T47D (cell line): ENCODE measurements around the gene TIPARP.

Experiments used
- DNase-seq, 2 experiments: peaks; one replicate each; pipeline versions ENCODE4 v3.0.0 to v3.0.0-alpha.2; 2011 to 2012; ENCODE audit warnings: low read depth in 1 of 2, low spot score in 1 of 2
- JUND ChIP-seq: IDR thresholded peaks from 2 replicates; pipeline ENCODE4 v1.6.1; 2012; ENCODE audit warnings: low read depth
- in situ Hi-C: cut with HindIII; loops from 2 replicates; pipeline ENCODE4 v1.10.0; 2016; ENCODE audit warnings: low sequenced_read_pairs, low pct_unique_long_range_greater_than_20kb

TIPARP gene

GRCh38 chr3:156716105-156716862, 41.9 kb downstream of the TIPARP start:
- TF ChIP-seq JUND, result no peak
- in situ Hi-C loops, result no loop called here
- DNase-seq, result no peak

- peak in 1 of 2 experiments; percentile 23 for DNase-seq
- in situ Hi-C loops, result no loop called here
- TF ChIP-seq JUND, result no peak
Observed at GRCh38 chr3:156718622-156719306, 44.4 kb downstream of the TIPARP start.

GRCh38 chr3:156720826-156721225, 46.4 kb downstream of the TIPARP start:
- DNase-seq, result no peak
- in situ Hi-C loops, result no loop called here
- TF ChIP-seq JUND, result no peak

GRCh38 chr3:156721687-156722618, 47.6 kb downstream of the TIPARP start:
- in situ Hi-C loops, result no loop called here
- DNase-seq, result no peak
- no peak for TF ChIP-seq JUND

- no peak for TF ChIP-seq JUND
- DNase-seq, result no peak
- in situ Hi-C loops, result no loop called here
Observed at GRCh38 chr3:156723182-156723619, 48.8 kb downstream of the TIPARP start.

GRCh38 chr3:156725682-156726081, 51.3 kb downstream of the TIPARP start:
- TF ChIP-seq JUND, result no peak
- in situ Hi-C loops, result no loop called here
- DNase-seq, result no peak

- in situ Hi-C loops, result no loop called here
- DNase-seq, result peak in 1 of 2 experiments; percentile 67
- no peak for TF ChIP-seq JUND
Observed at GRCh38 chr3:156726456-156726855, 52.1 kb downstream of the TIPARP start.

- in situ Hi-C loops, result no loop called here
- DNase-seq, result no peak
- no peak for TF ChIP-seq JUND
Observed at GRCh38 chr3:156727519-156728205, 53.3 kb downstream of the TIPARP start.

- no peak for TF ChIP-seq JUND
- in situ Hi-C loops, result no loop called here
- peak in 1 of 2 experiments; percentile 37 for DNase-seq
Observed at GRCh38 chr3:156728267-156728985, 54.0 kb downstream of the TIPARP start.

- in situ Hi-C loops, result no loop called here
- no peak for TF ChIP-seq JUND
- DNase-seq, result no peak
Observed at GRCh38 chr3:156729460-156730179, 55.2 kb downstream of the TIPARP start.

- DNase-seq, result no peak
- in situ Hi-C loops, result no loop called here
- no peak for TF ChIP-seq JUND
Observed at GRCh38 chr3:156731813-156732212, 57.4 kb downstream of the TIPARP start.
